T-helper 2 cell (primary cell): Measurements from ENCODE around the gene CCDC51.
"Not testable (repeated sequence)": the region's sequence is repeated elsewhere in the genome, so short reads cannot be mapped to it uniquely, and the experiment has no call there.

Source experiments
- DNase-seq, 5 experiments: peaks; one replicate each; pipeline versions ENCODE4 v3.0.0 to v3.0.0-alpha.2; 2012 to 2022
- total RNA-seq, 2 donors: gene quantifications; one replicate each; lab custom pipeline; 2026; lab: John Stamatoyannopoulos, UW

Gene CCDC51, protein sequence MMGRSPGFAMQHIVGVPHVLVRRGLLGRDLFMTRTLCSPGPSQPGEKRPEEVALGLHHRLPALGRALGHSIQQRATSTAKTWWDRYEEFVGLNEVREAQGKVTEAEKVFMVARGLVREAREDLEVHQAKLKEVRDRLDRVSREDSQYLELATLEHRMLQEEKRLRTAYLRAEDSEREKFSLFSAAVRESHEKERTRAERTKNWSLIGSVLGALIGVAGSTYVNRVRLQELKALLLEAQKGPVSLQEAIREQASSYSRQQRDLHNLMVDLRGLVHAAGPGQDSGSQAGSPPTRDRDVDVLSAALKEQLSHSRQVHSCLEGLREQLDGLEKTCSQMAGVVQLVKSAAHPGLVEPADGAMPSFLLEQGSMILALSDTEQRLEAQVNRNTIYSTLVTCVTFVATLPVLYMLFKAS
- total RNA-seq, result 3.9 to 4.1 reads per million in 2 donors

DNA sequence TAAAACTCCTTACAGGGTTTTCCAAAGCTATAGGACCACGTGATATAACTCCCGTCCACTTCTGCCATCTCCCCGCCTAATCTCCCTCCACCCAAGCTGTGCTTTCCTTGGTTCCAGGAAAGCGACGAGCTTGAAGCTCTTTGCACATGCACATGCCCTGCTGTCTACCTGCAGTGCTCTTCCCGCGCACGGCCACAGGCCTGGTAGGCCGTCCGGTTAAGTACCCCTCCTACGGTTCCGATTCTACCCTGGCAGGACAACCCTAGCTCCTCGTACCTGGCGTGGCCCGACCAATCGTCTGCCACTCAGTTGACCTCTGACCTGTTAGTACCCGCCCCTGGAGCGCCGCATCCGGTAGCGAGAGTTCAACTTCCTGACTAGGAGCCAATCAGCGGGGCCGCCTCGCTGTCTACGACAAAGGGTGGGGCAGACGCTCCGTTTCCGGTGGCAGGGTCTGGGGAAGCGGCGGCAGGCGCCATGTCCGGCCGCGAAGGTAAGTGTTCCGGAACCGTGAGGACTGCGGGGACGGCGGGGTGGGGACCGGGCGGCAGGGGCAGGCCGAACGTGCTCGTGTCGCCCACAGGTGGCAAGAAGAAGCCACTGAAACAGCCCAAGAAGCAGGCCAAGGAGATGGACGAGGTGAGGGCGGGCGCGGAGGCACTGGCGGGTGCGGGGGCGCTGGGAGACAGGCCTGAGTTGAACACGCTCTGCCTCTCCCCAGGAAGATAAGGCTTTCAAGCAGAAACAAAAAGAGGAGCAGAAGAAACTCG, at the start of gene CCDC51, which contains the start of gene TMA7:
TSS of gene CCDC51 (minus strand) at position 300 of the 770 bp plus-strand sequence. CDS start 4,991 bp downstream, outside the sequence.
TSS of gene TMA7 (plus strand) at position 438 of the 770 bp plus-strand sequence. CDS start at position 478, 40 bp downstream.
- peak; percentile 95 to 98 (median 98) for DNase-seq

DNA sequence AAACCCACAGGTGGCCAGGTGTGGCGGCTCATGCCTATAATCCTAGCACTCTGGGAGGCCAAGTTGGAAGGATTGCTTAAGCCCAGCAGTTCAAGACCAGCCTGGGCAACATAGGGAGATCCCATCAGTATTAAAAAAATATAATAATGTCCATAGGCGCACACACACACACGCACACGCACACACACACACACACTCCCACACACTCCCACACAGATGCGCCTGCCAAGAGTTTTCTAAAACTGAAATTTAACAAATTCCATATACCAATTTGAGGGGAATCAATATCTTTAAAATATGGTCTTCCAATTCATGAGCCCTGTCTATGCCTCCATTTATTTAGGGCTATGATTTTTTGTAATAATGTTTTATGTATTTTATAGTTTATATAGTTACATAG, 47.0 kb upstream of the CCDC51 start:
- DNase-seq, result no peak

DNA sequence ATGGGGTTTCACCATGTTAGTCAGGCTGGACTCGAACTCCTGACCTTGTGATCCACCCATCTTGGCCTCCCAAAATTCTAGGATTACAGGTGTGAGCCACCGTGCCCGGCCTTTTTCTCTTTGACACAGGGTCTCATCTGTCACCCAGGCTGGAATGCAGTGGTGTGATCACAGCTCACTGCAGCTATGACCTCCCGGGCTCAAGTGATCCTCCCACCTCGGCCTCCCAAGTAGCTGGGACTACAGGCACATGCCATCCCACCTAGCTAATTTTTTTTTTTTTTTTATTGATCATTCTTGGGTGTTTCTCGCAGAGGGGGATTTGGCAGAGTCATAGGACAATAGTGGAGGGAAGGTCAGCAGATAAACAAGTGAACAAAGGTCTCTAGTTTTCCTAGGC, 42.9 kb upstream of the CCDC51 start:
- DNase-seq, result not testable (repeated sequence)

GRCh38 chr3:48480891-48481290, 41.0 kb upstream of the CCDC51 start:
- not testable (repeated sequence) for DNase-seq

GRCh38 chr3:48478626-48479555, 39.0 kb upstream of the CCDC51 start:
- DNase-seq, result peak in 3 of 5 experiments; percentile 47 to 93 (median 81)

GRCh38 chr3:48477959-48478520, 38.1 kb upstream of the CCDC51 start:
- no peak for DNase-seq

DNA sequence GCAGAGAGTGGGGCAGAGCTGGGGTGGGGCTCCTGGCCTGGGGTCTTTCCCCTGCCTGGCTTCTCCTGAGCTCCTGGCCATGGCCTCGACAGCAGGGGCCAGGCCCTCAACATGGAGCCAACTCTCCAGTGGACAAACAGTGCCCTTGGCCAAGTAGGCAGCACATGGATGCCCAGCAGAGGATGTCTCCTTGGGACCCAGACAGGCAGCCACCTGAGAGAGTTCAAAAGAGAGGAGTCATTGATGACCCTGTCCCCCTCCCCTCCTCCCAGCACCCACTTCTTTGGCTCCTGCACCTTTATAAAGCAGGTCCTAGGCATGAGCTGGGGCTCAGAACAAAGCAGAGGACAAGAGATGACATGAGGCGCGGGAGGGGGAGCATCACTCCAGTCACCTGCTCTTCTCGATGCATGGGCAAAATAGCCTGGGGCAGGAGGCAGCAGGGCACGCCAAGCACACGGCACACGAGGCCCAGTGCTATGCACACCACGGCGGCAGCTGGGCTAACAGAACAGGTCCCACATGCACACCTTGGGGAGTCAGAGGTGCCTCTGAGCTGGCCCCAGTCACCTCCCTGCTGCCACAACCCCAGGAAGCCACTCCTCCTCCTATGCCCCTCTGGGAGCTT, 36.6 kb upstream of the CCDC51 start:
- no peak for DNase-seq

- DNase-seq, result no peak
Measured at GRCh38 chr3:48475188-48475587, 35.3 kb upstream of the CCDC51 start.

DNA sequence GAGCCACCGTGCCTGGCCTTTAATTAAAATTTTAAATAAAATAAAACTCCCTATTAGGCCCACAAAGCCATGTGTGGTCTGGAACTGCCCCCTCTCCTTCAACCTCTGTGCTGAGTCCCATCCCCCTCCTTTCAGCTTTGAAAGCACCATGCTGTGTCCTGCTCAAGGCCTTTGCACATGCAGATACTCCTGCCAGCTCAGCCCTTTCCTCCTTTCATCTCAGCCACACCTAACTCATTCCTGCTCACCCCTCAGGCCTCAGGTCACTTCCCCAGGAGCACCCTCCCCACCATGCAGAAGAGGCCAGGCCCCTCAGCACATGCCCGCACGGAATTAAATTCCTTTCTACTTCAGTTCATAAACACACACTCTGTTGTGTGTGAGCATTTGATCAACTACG, 34.7 kb upstream of the CCDC51 start:
- no peak for DNase-seq

DNA sequence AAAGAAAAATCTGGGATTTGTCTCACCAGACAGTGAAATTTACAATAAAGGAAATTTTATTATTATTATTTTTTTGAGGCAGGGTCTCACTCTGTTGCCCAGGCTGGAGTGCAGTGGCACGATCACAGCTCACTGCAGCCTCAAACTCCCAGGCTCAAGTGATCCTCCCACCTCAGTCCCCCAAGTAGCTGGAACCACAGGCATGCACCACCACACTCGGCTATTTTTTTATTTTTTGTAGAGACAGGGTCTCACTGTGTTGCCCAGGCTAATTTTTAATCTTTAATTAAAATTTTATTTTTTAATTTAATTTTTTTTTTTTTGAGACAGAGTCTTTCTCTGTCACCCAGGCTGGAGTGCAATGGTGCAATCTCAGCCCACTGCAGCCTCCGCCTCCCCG, 34.1 kb upstream of the CCDC51 start:
- not testable (repeated sequence) for DNase-seq

- DNase-seq, result no peak
Measured at GRCh38 chr3:48473617-48473952, 33.7 kb upstream of the CCDC51 start.

DNA sequence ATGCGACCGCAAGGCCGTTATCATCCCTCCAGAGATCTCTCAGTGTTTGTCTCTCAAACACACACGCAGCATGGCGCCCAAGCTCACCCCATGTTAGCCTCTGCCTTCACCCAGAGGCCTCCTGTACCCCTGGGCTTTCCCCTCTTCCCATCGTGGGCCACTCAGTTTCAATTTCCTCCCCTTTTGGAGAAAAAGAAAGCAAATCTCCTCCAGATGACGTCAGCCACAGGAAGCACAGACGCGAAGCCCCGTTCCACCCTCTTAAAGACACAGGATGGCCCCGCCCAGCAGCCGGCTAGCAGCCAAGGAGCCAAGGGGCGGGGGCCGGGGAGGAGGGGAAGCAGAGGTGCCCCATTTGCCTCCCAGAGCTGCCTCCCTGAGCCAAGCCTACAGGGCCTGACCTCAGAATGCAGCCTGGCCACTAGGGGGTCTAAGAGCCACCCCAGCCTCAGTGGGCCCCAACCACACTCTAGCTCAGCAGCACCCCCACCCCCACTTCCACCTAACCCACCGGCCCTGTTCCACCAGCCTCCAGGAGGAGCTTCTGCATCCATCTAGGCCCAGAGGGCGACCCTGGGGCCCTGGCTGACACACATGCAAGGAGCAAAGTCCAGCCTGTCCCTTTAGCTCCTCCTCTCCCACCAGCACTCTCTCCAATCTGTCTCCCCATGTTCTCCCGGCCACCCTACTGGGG, 33.2 kb upstream of the CCDC51 start:
- DNase-seq, result peak; percentile 84 to 98 (median 91)

GRCh38 chr3:48472673-48472922, 32.7 kb upstream of the CCDC51 start:
- no peak for DNase-seq

GRCh38 chr3:48470286-48470685, 30.4 kb upstream of the CCDC51 start:
- DNase-seq, result no peak

DNA sequence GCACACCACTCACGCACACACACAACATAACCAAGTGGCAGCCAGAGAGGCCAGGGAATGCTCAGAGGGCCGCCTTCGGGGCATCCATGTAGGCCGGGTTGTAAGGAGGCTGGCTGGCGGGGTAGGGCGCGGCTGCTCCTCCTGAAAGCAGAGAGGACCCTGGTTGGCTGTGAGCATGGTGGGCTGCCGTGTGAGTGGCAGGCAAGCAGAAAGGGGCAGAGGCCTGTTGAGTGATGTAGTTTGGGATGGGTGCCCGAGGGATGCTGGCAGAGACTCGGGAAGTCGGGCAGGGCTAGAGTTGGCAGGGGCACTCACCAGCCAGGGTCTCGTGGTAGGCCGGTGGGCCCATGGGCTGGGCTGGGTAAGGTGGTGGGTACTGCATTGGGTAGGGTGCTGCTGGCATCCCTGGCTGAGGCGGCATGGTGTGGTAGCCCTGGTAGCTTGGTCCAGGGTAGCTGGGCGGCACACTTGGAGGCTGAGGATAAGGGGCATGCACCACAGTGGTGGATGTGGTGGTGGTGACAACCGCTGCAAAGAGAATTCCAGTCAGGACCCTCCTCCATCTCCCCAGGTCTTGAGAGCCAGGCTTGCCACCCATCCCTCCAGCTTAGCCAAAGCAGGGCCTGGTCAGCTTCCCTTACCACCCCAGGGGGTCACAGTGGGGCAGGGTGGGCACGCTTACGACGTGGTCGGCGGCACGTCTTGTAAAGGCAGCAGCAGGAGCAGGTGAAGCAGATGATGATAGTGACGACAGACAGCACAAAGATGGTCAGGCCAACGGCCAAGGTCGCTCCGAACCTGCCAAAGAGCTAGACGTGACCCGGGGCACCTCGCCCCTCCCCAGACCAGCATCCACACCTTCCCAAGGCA, 29.4 kb upstream of the CCDC51 start:
- no peak for DNase-seq

- DNase-seq, result no peak
Measured at GRCh38 chr3:48468329-48468731, 28.4 kb upstream of the CCDC51 start.

GRCh38 chr3:48467473-48468267, 27.8 kb upstream of the CCDC51 start:
- no peak for DNase-seq

GRCh38 chr3:48467110-48467454, 27.2 kb upstream of the CCDC51 start:
- no peak for DNase-seq

DNA sequence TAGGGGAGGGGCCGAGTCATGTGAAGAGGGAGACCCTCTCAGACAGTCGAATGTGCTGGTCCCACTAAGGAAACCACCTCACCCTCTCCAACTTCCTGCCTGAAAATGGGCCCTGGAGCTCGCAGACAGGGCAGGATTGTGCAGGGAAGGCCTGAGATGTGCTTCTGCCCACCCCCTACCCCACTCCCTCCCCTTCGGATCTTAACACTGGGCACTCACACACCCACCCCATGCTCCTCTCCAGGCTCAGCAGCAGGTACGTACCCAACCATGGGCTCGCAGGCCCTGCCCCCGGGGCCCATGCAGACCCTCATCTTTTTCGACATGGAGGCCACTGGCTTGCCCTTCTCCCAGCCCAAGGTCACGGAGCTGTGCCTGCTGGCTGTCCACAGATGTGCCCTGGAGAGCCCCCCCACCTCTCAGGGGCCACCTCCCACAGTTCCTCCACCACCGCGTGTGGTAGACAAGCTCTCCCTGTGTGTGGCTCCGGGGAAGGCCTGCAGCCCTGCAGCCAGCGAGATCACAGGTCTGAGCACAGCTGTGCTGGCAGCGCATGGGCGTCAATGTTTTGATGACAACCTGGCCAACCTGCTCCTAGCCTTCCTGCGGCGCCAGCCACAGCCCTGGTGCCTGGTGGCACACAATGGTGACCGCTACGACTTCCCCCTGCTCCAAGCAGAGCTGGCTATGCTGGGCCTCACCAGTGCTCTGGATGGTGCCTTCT, 26.6 kb upstream of the CCDC51 start:
- DNase-seq, result peak in 3 of 5 experiments; percentile 11 to 71 (median 27)
